Measurements from ENCODE around the gene ATP6AP1.

ATP6AP1 gene

GRCh38 chrX:154441984-154442707 is 13.7 kb downstream of the ATP6AP1 start:
- Histone ChIP-seq H3K27ac (no peak overlapping the region), H3K9me3 (ENCODE audit: severe bottlenecking) (no peaks in the 10 kb centered on the region), H3K27me3 (ENCODE audit: insufficient read depth, low read depth, severe bottlenecking) (peaks cover 16% of the 10 kb centered on the region), H3K4me3 (ENCODE audit: low read depth, low read length) (no peak overlapping the region), H3K36me3 (peaks cover 71% of the 10 kb centered on the region)
- DNase-seq: no peak
- TF ChIP-seq, protein P1, sequence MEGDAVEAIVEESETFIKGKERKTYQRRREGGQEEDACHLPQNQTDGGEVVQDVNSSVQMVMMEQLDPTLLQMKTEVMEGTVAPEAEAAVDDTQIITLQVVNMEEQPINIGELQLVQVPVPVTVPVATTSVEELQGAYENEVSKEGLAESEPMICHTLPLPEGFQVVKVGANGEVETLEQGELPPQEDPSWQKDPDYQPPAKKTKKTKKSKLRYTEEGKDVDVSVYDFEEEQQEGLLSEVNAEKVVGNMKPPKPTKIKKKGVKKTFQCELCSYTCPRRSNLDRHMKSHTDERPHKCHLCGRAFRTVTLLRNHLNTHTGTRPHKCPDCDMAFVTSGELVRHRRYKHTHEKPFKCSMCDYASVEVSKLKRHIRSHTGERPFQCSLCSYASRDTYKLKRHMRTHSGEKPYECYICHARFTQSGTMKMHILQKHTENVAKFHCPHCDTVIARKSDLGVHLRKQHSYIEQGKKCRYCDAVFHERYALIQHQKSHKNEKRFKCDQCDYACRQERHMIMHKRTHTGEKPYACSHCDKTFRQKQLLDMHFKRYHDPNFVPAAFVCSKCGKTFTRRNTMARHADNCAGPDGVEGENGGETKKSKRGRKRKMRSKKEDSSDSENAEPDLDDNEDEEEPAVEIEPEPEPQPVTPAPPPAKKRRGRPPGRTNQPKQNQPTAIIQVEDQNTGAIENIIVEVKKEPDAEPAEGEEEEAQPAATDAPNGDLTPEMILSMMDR (IDR thresholded peaks at IDR 0.05; ENCODE audit: low read depth, low read length): no peak

DNA sequence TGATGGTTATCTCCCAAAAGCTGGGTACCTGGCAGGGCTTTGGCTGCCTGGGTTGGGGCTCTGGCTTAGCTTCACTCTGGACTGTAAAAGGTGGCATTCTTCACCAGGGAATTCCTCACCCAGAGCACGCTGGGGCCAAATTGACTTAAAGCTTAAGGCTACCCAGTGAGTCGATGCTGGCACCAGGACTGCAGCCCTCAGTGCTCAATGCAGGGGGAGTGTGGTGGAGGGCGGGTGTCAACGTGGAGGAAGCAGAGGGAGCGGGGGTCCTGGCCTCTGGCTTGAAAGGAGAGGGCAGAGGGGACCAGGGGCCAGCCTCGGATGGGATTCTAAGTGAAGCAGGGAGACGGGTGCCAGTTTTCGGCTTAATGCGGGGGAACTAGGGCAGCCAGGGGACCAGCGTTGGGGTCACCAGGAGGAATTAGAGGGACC is 15.0 kb downstream of the ATP6AP1 start:
- H3K36me3 ChIP-seq: peaks cover 77% of the 10 kb centered on the region
- H3K4me3 ChIP-seq (ENCODE audit: low read depth, low read length): peak overlapping the region; percentile 38
- no peaks in the 10 kb centered on the region for H3K9me3 ChIP-seq (ENCODE audit: severe bottlenecking)
- peak overlapping the region; percentile 79 for H3K27ac ChIP-seq
- H3K27me3 ChIP-seq (ENCODE audit: insufficient read depth, low read depth, severe bottlenecking): peaks cover 18% of the 10 kb centered on the region
- no peak for DNase-seq
- TF ChIP-seq, protein P1 (IDR thresholded peaks at IDR 0.05; ENCODE audit: low read depth, low read length): no peak

DNA sequence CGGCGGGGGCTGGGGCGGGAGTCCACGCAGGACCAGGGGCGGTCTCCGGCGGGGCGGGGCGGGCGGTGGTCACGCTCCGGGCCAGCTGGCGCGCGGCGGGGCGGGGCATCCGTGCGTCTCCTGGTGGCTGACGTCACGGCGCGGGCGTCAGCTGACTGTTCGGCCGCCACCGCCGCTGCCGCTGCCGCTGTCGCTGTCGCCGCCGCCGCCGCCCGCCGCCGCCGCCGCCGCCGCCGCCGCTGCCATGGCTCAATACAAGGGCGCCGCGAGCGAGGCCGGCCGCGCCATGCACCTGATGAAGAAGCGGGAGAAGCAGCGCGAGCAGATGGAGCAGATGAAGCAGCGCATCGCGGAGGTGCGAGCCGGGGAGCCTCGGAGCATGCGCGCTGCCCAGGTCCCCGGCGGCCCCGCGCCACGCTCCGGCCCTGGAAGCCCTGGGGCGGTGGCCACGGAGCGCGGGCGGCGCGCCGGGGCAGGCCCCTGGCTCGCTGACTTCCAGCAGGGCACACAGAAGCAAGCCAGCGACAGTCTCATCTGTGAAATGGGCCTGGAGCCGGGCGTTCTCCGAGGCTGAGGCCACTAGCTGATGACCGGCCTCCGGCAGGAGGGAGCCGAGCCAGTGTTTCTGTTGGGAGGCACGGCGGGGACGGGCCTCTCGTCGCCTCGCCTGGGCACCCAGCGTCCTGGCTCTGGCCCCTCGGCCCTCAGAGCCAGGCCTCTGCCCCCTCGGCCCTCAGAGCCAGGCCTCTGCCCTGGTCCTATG is 15.7 kb downstream of the ATP6AP1 start, which contains the start of gene FAM50A:
TSS of gene FAM50A (plus strand) at position 150 of the 763 bp plus-strand sequence. CDS start at position 245, 95 bp downstream.
- TF ChIP-seq, protein P1 (IDR thresholded peaks at IDR 0.05; ENCODE audit: low read depth, low read length): no peak
- peak; percentile 84 for DNase-seq

DNA sequence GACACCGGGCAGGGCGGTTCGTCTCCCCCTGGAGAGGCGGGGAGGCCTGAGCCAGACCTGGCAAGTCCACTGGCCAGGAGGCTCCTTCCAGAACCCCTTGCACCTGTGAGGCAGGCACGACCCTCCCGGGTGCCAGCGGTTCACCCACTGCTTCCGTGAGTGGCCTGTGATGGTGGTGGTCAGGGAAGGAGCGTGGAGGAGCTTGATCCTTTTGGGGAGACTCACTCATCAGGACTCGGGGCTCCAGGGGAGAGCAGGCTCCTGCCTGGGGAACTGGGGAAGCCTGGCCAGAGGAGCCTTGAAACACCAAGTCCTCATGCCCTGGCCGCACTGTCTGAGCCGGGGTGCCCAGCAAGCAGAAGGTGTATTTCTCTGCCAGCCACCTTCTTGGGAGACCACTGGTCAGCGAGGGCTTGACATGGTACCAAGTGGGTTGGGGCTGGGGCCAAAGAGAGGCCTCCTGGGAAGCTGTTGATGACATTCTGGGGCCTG is 16.3 kb downstream of the ATP6AP1 start:
- Histone ChIP-seq H3K27me3 (ENCODE audit: insufficient read depth, low read depth, severe bottlenecking) (peaks cover 24% of the 10 kb centered on the region), H3K4me3 (ENCODE audit: low read depth, low read length) (peak overlapping the region; percentile 68), H3K9me3 (ENCODE audit: severe bottlenecking) (no peaks in the 10 kb centered on the region), H3K36me3 (peaks cover 78% of the 10 kb centered on the region), H3K27ac (peak overlapping the region; percentile 85)
- TF ChIP-seq, protein P1 (IDR thresholded peaks at IDR 0.05; ENCODE audit: low read depth, low read length): no peak
- no peak for DNase-seq

More for the DNA sequence above, 15.7 kb downstream of the ATP6AP1 start, which contains the start of gene FAM50A:
- H3K4me3 ChIP-seq (ENCODE audit: low read depth, low read length): peak within 1 kb of the TSS; percentile 68
- H3K27ac ChIP-seq: peak within 1 kb of the TSS; percentile 85
- H3K27me3 ChIP-seq (ENCODE audit: insufficient read depth, low read depth, severe bottlenecking): peaks cover 22% of the 10 kb centered on the region
- H3K9me3 ChIP-seq (ENCODE audit: severe bottlenecking): no peaks in the 10 kb centered on the region
- peaks cover 77% of the 10 kb centered on the region for H3K36me3 ChIP-seq

GRCh38 chrX:154445776-154446175 is 17.3 kb downstream of the ATP6AP1 start:
- DNase-seq: no peak
- Histone ChIP-seq H3K9me3 (ENCODE audit: severe bottlenecking) (no peaks in the 10 kb centered on the region), H3K4me3 (ENCODE audit: low read depth, low read length) (no peak overlapping the region), H3K27me3 (ENCODE audit: insufficient read depth, low read depth, severe bottlenecking) (peaks cover 29% of the 10 kb centered on the region), H3K27ac (no peak overlapping the region), H3K36me3 (peaks cover 78% of the 10 kb centered on the region)
- TF ChIP-seq, protein P1 (IDR thresholded peaks at IDR 0.05; ENCODE audit: low read depth, low read length): no peak

Data from WERI-Rb-1 (cell line).